Measurements from ENCODE around the gene PLD6.

Gene PLD6

DNA sequence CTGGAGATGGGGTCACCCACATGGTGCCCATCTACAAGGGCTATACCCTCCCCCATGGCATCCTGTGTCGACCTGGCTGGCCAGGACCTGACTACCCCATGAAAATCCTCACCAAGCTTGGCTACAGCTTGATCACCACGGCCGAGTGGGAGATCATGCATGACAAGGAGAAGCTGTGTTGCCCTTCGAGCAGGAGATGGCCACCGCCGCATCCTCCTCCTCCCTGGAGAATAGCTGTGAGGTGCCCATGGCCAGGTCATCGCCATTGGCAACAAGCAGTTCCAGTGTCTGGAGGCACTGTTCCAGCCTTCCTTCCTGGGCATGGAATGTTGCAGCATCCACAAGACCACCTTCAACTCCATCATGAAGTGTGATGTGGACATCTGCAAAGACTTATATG lies 36.1 kb upstream of the PLD6 start:
- DNase-seq (ENCODE audit: low read depth) = no peak
- in situ Hi-C loops (cut with HindIII; ENCODE audit: low sequenced_read_pairs) = no loop called here
- TF ChIP-seq, protein P1, sequence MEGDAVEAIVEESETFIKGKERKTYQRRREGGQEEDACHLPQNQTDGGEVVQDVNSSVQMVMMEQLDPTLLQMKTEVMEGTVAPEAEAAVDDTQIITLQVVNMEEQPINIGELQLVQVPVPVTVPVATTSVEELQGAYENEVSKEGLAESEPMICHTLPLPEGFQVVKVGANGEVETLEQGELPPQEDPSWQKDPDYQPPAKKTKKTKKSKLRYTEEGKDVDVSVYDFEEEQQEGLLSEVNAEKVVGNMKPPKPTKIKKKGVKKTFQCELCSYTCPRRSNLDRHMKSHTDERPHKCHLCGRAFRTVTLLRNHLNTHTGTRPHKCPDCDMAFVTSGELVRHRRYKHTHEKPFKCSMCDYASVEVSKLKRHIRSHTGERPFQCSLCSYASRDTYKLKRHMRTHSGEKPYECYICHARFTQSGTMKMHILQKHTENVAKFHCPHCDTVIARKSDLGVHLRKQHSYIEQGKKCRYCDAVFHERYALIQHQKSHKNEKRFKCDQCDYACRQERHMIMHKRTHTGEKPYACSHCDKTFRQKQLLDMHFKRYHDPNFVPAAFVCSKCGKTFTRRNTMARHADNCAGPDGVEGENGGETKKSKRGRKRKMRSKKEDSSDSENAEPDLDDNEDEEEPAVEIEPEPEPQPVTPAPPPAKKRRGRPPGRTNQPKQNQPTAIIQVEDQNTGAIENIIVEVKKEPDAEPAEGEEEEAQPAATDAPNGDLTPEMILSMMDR (IDR thresholded peaks at IDR 0.05; ENCODE audit: low read depth, low read length, missing control alignments) = no peak
- no peak overlapping the region for H3K4me3 ChIP-seq (ENCODE audit: low read depth, low read length)

DNA sequence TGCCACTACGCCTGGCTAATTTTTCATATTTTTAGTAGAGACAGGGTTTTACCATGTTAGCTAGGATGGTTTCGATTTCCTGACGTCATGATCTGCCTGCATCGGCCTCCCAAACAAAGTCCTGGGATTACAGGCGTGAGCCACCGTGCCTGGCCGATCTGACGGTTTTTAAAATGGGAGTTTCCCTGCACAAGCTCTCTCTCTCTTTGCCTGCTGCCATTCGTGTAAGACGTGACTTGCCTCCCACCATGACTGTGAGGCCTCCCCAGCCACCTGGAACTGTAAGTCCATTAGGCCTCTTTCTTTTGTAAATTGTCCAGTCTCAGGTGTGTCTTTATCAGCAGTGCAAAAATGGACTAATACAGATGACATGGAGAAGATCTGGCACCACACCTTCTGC lies 35.5 kb upstream of the PLD6 start:
- TF ChIP-seq, protein P1 (IDR thresholded peaks at IDR 0.05; ENCODE audit: low read depth, low read length, missing control alignments) = no peak
- in situ Hi-C loops (cut with HindIII; ENCODE audit: low sequenced_read_pairs) = no loop called here
- H3K4me3 ChIP-seq (ENCODE audit: low read depth, low read length) = no peak overlapping the region
- DNase-seq (ENCODE audit: low read depth) = no peak

DNA sequence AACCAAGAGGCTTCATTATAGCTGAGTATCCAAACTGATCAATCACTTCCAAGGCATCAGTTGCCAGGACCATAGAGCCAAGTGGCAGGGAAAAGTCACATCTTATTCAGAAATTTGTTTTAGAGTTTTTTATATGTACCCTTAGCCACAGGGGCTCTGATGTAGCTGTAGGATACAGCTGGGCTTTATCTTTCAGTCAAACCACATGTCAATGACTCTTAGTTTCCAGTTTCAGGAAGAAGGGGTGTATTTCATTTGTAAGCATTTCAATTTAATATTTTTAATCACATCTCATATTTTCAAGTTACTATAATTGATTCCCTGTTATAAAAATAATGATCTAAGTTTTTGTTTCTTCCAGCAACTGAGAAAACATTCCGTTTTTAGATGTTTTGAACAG lies 33.7 kb upstream of the PLD6 start:
- in situ Hi-C loops (cut with HindIII; ENCODE audit: low sequenced_read_pairs) = no loop called here
- no peak overlapping the region for H3K4me3 ChIP-seq (ENCODE audit: low read depth, low read length)
- TF ChIP-seq, protein P1 (IDR thresholded peaks at IDR 0.05; ENCODE audit: low read depth, low read length, missing control alignments) = no peak
- DNase-seq (ENCODE audit: low read depth) = no peak

DNA sequence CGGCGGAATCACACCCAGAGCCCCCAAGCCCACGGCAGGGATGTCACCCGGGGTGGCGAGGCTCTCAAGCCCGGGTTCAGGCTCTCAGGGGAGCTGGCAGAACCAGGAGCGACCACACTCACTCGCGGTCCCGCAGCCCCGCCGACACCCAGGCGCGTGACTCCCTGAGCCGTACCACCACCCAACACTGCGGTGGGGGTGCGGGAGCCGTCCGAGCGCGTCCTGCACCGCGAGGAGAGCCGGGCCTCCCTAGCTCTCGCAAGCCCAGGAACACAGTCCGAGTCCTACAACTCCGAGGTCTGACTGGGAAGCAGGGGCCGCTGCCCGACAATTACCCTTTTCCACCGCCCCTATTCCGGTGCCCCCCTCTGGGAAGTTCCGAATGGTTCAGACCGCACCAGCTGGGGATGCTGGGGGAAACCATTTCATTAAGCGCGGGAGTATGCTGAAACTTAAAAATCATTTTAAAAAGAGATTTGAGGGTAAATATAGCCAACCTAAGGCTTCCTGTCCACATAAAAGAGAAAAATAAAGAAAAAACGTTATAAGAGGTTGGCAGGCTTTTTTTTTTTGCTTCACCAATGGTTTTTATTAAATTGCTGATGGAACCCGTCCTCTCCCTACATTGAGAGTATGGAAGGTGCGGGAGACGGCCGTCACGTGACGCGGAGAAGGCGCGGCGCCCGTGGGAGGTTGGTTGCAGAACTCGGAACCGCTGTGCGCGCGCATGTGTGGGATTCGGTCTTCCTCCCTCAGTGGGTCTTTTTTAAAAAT lies 31.1 kb upstream of the PLD6 start, which contains the start of gene FLCN:
FLCN (minus strand) TSS at position 143 of the 774 bp plus-strand sequence. CDS start 9,031 bp downstream, outside the sequence.
- peak within 1 kb of the TSS; percentile 99 for H3K4me3 ChIP-seq (ENCODE audit: low read depth, low read length)
- DNase-seq (ENCODE audit: low read depth) = peak; percentile 66
- in situ Hi-C loops (cut with HindIII; ENCODE audit: low sequenced_read_pairs) = no loop called here
- TF ChIP-seq, protein P1 (IDR thresholded peaks at IDR 0.05; ENCODE audit: low read depth, low read length, missing control alignments) = no peak

DNA sequence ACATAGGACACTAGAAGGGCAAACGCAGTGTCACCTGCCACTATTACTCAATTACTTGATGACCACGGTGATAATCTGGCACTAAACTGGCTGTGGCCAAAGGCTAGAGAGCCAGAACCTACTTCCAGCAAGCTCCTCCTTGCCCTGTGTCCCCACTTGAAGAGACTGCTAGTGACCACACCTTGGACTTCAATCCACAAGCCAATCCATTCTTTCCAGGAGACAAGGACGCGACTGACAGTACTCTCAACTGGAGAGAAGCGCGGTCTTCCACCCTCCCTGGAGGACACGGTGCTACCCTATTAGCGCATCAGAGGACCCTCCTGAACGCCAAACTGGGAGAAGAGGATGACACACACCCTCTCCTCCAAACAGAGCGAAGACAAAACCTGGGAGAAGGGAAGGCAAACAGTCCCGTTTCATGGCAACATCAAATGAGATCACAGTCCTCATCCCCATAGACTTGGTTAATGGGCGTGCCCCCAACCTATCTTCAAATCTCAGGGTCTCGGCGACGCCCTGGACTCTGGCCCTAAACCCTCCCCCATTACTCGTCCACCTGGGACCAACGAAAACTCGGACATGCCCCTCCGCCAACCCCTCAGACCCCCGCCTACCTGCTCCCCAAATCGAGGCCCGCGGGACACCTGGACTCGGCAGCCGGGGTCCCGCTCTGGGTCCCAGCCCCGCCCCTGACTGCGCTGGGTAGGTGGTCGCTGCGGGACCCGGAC lies 30.3 kb upstream of the PLD6 start:
- peak overlapping the region; percentile 99 for H3K4me3 ChIP-seq (ENCODE audit: low read depth, low read length)
- TF ChIP-seq, protein P1 (IDR thresholded peaks at IDR 0.05; ENCODE audit: low read depth, low read length, missing control alignments) = no peak
- DNase-seq (ENCODE audit: low read depth) = peak; percentile 6
- in situ Hi-C loops (cut with HindIII; ENCODE audit: low sequenced_read_pairs) = no loop called here

DNA sequence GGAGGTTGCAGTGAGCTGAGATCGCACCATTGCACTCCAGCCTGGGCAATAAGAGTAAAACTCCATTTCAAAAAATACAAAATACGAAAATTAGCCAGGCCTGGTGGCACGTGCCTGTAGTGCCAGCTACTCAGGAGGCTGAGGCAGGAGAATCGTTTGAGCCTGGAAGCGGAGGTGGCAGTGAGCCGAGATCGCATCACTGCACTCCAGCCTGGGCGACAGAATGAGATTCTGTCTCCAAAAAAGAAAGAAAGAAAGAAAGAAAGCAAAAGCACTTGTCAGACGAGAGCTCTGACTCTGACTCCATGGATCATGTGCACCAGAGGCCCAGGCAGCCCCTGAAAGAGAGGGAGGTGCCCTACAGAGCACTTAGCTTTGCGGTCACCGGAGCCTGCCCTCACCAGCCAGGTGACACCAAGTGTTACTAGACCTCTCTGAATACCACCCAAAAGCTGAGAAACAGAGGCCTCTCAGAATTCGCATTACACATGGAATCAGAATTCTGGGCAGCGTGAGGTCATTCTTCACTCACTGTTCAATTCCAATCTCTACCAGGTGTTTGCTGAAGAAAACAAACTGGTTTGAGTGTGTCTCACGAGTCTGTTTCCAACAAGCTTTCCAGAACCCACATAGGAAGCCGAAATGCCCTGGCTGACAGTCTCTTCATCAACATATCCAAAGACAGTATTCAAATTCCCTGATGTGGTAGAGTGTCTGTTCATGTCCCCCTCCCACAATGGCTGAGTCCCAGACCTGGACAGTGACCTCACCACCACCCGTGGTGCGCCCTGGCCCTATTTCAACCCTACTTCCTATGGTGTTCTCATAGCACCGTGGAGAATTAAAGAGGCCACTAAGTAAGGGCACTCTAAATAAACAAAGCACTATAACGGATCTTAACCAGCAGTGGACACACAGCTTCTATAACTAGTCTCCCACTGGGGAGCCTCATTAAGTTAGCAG lies 29.4 kb upstream of the PLD6 start:
- H3K4me3 ChIP-seq (ENCODE audit: low read depth, low read length) = peak overlapping the region; percentile 99
- peak; percentile 60 for DNase-seq (ENCODE audit: low read depth)
- in situ Hi-C loops (cut with HindIII; ENCODE audit: low sequenced_read_pairs) = no loop called here
- TF ChIP-seq, protein P1 (IDR thresholded peaks at IDR 0.05; ENCODE audit: low read depth, low read length, missing control alignments) = no peak

Data from astrocyte of the cerebellum (primary cell).